ENCODE data around the gene EYS.

DNA sequence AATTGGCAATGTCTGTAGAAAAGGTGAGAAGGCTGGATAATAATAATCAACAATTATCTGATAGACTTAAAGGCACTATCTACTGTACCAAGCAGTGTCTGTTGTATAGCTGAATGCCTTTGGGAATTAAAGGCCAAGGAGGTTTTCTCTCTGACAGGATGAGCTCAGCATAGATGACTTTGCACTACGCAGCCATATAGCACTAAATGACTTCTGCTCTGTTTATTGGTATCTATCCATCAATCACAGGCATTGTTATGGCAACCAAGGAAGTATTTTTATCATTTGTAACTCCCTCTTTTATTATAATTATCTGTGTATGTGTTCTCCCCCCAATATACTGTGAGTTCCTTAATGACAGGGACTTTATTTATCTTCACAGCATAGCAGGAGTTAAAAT is 1417.1 kb downstream of the EYS start:
- TF ChIP-seq CTCF (IDR thresholded peaks at IDR 0.05) (no peak), POLR2A (IDR thresholded peaks at IDR 0.05) (no peak)

Data from breast epithelium (tissue), 3 donors.